Measurements from ENCODE around the gene PKIG. TPM values are rescaled to one million over a fixed set of nuclear protein-coding genes. Genes with fewer than 3 reads are reported as not detected.

The PKIG gene
- total and polyA plus RNA-seq, 7 donors: 43.9 to 511 (median 348) TPM

- DNase-seq: no peak
- intact Hi-C loops (cut with DNase I): no loop called here
- Histone ChIP-seq H3K27me3 (peaks cover 0 to 3% (median 0%) of the 10 kb centered on the region in 3 donors), H3K9me3 (no peaks in the 10 kb centered on the region), H3K4me1 (no peaks in the 10 kb centered on the region), H3K4me3 (no peak overlapping the region), H3K27ac (no peak overlapping the region), H3K36me3 (no peaks in the 10 kb centered on the region)
- whole genome bisulfite sequencing, 2 donors: 77 to 88% methylated on average over 5 of the region's 5 CpGs
- TF ChIP-seq EP300 (IDR thresholded peaks at IDR 0.05) (no peak), POLR2A (IDR thresholded peaks at IDR 0.05) (no peak), CTCF (IDR thresholded peaks at IDR 0.05) (no peak), POLR2AphosphoS5 (IDR thresholded peaks at IDR 0.05) (no peak)
These were observed 78.2 kb downstream of the PKIG start for GRCh38 chr20:44660581-44660980.

DNA sequence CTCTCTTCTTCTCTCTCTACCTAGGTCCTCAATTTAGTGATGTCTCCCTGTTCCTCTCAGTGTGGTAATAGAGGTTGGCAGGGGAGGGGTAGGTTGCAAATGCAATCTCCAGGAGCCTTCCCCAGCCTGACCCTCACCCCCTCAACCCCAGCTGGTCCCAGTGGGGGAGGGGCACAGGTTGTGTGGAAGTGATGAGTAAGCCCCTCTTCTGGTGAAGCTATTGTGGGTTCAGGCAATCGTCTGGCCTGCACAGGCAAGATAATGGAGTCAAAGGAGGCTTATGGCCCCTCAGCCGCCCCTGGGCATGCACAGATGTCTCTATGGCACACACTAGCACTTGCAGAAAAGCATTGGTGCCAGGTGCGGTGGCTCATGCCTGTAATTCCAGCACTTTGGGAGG, 79.9 kb downstream of the PKIG start:
- WGBS, 2 donors: 75 to 76% methylated on average over 3 of the region's 3 CpGs
- TF ChIP-seq CTCF (IDR thresholded peaks at IDR 0.05) (no peak), POLR2AphosphoS5 (IDR thresholded peaks at IDR 0.05) (no peak), EP300 (IDR thresholded peaks at IDR 0.05) (no peak), POLR2A (IDR thresholded peaks at IDR 0.05) (no peak)
- H3K4me1 ChIP-seq: no peaks in the 10 kb centered on the region
- DNase-seq: no peak
- no peak overlapping the region for H3K27ac ChIP-seq
- intact Hi-C loops (cut with DNase I): no loop called here
- H3K36me3 ChIP-seq: no peaks in the 10 kb centered on the region
- H3K9me3 ChIP-seq: no peaks in the 10 kb centered on the region
- H3K27me3 ChIP-seq: peaks cover 0 to 3% (median 0%) of the 10 kb centered on the region in 3 donors
- H3K4me3 ChIP-seq: no peak overlapping the region

DNA sequence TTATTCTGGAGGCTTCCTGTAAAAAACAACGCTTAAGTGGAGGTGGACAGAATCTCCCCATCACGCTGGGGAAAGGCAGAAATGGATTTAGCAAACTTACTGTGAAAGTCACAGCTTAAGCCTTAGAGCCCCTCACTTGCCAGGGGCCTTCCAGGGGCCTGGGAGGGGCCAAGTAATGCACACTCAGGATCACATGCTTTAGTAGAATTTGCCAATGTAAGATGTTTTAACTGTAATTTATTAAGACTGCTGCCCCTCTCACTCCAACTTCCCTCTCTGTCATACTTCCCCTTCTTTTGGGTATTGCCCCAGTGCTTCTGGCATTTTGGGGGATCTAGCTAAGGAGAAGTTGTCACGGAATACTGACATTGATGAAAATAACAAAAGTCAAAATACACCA, 81.8 kb downstream of the PKIG start:
- TF ChIP-seq CTCF (IDR thresholded peaks at IDR 0.05): no peak
- TF ChIP-seq POLR2AphosphoS5 (IDR thresholded peaks at IDR 0.05): no peak
- no peak for TF ChIP-seq EP300 (IDR thresholded peaks at IDR 0.05)
- no peak for TF ChIP-seq POLR2A (IDR thresholded peaks at IDR 0.05)
- H3K4me1 ChIP-seq: no peaks in the 10 kb centered on the region
- H3K27me3 ChIP-seq: peaks cover 0 to 3% (median 0%) of the 10 kb centered on the region in 3 donors
- no peak overlapping the region for H3K27ac ChIP-seq
- H3K9me3 ChIP-seq: no peaks in the 10 kb centered on the region
- H3K4me3 ChIP-seq: no peak overlapping the region
- 64 to 75% methylated on average over 3 of the region's 3 CpGs for WGBS, 2 donors
- intact Hi-C loops (cut with DNase I): no loop called here
- no peaks in the 10 kb centered on the region for H3K36me3 ChIP-seq
- no peak for DNase-seq

DNA sequence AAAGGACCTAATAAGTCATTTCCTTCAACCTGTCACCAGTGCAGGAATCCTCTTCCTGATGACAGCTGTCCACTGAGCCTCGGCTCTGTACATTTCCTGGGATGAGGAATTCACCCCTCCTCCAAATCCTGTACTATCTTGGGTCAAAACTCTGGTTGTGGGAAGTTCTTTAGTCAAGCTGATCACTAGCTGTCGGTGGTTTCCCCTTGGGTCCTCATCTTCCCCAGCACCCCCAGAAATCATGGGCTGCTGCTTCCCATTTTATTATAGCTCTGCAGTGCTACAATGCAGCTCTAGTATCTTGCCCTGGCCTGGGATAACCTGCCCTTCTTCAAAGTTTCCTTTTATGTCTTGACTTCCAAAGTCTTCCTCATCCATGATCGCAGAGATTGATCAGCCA, 83.7 kb downstream of the PKIG start:
- no peaks in the 10 kb centered on the region for H3K4me1 ChIP-seq
- peaks cover 0 to 3% (median 0%) of the 10 kb centered on the region in 3 donors for H3K27me3 ChIP-seq
- intact Hi-C loops (cut with DNase I): no loop called here
- no peak overlapping the region for H3K27ac ChIP-seq
- 78 to 83% methylated on average over 3 of the region's 3 CpGs for WGBS, 2 donors
- TF ChIP-seq POLR2A (IDR thresholded peaks at IDR 0.05) (no peak), CTCF (IDR thresholded peaks at IDR 0.05) (no peak), POLR2AphosphoS5 (IDR thresholded peaks at IDR 0.05) (no peak), EP300 (IDR thresholded peaks at IDR 0.05) (no peak)
- no peak overlapping the region for H3K4me3 ChIP-seq
- no peaks in the 10 kb centered on the region for H3K36me3 ChIP-seq
- DNase-seq: no peak
- H3K9me3 ChIP-seq: no peaks in the 10 kb centered on the region

Other genes with a start within 250 kb of the PKIG start
- gene R3HDML, start 245.5 kb upstream of the PKIG start, total RNA-seq: not detected
- gene R3HDML, start 245.5 kb upstream of the PKIG start, polyA plus RNA-seq: not detected
- 1 to 10 TPM in 1 of 4 donors, under 1 TPM in 1, not detected in 2; 0.27 to 1.1 TPM for gene HNF4A, start 226.9 kb upstream of the PKIG start, total RNA-seq
- 100 to 1,000 TPM in 2 of 3 donors, 10 to 100 TPM in 1; 52.9 to 124 (median 112) TPM for gene HNF4A, start 226.9 kb upstream of the PKIG start, polyA plus RNA-seq
- 1 to 10 TPM; 7.2 to 10.0 (median 8.3) TPM for gene TTPAL, start 106.7 kb upstream of the PKIG start, total RNA-seq
- gene TTPAL, start 106.7 kb upstream of the PKIG start, polyA plus RNA-seq: 1 to 10 TPM; 3.0 to 6.4 (median 3.0) TPM
- 100 to 1,000 TPM in 1 of 4 donors, 10 to 100 TPM in 3; 75.9 to 112 (median 88.8) TPM for gene SERINC3, start 60.5 kb upstream of the PKIG start, total RNA-seq
- 10 to 100 TPM; 11.1 to 58.2 (median 21.0) TPM for gene SERINC3, start 60.5 kb upstream of the PKIG start, polyA plus RNA-seq
- gene ADA, start 69.1 kb downstream of the PKIG start, total RNA-seq: 10 to 100 TPM in 3 of 4 donors, 1 to 10 TPM in 1; 4.3 to 17.1 (median 11.7) TPM
- 10 to 100 TPM in 1 of 3 donors, 1 to 10 TPM in 2; 2.5 to 13.8 (median 4.8) TPM for gene ADA, start 69.1 kb downstream of the PKIG start, polyA plus RNA-seq
- gene CCN5, start 132.8 kb downstream of the PKIG start, total RNA-seq: 10 to 100 TPM in 3 of 4 donors, 1 to 10 TPM in 1; 5.0 to 48.7 (median 18.5) TPM
- gene CCN5, start 132.8 kb downstream of the PKIG start, polyA plus RNA-seq: 10 to 100 TPM in 1 of 3 donors, 1 to 10 TPM in 2; 1.0 to 21.0 (median 2.8) TPM
- 1 to 10 TPM in 2 of 4 donors, under 1 TPM in 2; 0.55 to 2.1 (median 1.0) TPM for gene KCNK15, start 163.3 kb downstream of the PKIG start, total RNA-seq
- gene KCNK15, start 163.3 kb downstream of the PKIG start, polyA plus RNA-seq: under 1 TPM in 2 of 3 donors, not detected in 1; 0.28 to 0.60 TPM
- gene RIMS4, start 228.0 kb downstream of the PKIG start, total RNA-seq: 1 to 10 TPM in 1 of 4 donors, under 1 TPM in 3; 0.14 to 2.1 (median 0.61) TPM
- gene RIMS4, start 228.0 kb downstream of the PKIG start, polyA plus RNA-seq: 1 to 10 TPM in 1 of 3 donors, under 1 TPM in 2; 0.23 to 1.2 (median 0.36) TPM

All from sigmoid colon (tissue), 7 donors.